HG02678 (cell line): ENCODE data around the gene COQ9.
"Not testable (repeated sequence)": the region's sequence is repeated elsewhere in the genome, so short reads cannot be mapped to it uniquely, and the experiment has no call there.

Experiments used
- ATAC-seq: cut with Tn5 transposase; IDR thresholded peaks from one replicate; pipeline ENCODE4 v1.9.1; 2021; ENCODE audit warnings: mild to moderate bottlenecking, moderate library complexity; ENCODE audit not compliant: unreplicated experiment

Gene COQ9, protein sequence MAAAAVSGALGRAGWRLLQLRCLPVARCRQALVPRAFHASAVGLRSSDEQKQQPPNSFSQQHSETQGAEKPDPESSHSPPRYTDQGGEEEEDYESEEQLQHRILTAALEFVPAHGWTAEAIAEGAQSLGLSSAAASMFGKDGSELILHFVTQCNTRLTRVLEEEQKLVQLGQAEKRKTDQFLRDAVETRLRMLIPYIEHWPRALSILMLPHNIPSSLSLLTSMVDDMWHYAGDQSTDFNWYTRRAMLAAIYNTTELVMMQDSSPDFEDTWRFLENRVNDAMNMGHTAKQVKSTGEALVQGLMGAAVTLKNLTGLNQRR

GRCh38 chr16:57447186-57447962, at the start of gene COQ9, which contains the start of gene CIAPIN1:
TSS of gene COQ9 (plus strand) at chr16:57447479. CDS start at chr16:57447506, 27 bp downstream.
TSS of gene CIAPIN1 (minus strand) at chr16:57447385. CDS start at chr16:57440928, 6,457 bp downstream.
- ATAC-seq = peak; percentile 99

DNA sequence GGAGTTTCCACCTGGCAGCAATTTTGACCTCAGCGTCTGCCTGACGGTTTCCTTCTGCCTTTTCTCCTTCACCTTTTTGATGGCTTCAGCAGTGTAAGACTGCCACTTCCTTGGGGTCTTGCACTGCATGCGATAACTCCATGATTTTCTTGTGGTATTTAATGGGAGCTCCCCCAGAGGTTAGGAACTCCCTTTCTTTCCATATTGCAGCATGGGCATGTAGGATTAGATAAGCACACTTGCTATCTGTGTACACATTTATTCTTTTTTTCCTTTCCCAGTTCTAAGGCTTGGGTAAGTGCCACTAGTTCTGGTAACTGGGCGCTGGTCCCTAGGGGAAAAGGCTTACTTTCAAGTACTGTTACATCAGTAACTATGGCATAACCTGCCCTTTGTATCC, 49.8 kb upstream of the COQ9 start:
- not testable (repeated sequence) for ATAC-seq

DNA sequence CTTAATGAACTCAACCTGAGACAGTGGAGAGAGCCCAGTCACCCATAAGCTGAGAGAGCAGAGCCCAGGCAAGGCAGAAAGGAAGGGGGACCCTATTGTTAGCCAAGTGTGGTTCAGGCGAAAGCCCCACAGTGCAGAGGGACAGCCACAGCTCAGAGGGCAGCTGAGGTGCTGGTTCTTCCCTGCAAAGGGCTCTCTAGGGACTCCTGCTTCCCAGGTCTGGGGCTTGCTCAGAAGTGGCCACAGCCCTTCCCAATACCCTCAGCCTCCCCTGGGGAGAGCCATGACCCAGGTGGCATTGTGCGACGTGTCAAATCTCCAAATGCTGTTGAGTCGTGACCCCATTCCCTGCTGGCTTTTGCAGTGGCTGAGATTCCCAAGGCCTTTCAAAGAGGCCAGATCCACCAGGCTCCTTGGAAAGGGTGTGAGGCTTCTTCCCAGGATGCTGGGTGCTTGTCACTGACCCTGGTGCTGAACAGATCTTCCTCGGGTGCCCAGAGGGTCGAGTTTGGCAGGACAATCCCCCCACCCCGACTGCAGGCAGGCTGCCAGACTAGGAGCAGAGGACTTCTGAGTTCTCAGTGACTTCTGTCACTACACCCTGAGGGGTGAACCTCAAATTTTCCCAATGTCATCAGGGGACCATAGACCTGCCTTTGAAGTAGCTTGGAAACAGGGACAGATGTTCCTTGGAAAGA, 45.2 kb upstream of the COQ9 start:
- ATAC-seq = no peak

DNA sequence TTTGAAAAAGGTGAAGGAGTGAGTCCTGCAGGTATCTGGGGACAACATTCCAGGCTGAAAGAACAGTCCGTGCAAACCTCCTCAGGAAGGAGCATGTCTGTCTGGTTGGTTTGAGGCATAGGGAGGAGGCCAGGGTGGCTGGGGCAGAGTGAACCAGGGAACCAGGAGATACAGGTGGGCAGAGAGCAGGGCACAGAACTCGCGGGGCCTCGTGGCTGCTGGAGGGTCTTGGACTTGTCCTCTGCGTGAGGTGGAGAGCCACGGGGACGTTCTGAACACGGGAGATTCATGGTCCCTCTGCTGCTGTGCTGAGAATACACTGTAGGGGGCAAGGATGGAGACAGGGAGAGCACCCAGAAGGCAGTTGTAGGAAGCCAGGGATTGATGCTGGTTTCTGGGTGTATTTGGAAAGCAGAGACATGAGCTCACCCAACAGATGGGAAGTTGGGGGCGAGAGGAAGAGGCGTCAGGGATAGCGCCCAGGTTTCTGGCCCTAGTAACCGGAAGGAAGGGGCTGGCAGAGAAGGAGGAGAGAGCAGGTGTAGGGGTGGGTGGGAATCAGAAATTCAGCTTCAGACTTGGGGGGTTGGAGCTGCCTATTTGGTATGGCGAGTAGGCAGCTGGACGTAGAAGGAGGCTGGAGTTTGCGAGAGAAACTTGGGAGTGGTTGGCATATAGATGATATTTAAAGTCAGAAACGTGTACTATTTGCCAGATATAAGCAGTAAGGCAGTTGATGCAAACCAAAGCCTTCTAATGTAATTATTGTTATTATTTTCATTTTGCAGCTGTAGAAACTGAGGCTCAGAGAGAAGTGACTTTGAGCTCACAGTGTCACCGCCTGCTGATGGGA, 43.1 kb upstream of the COQ9 start, which contains the start of gene CCL17:
Gene CCL17 (plus strand): TSS at position 803 of the 853 bp plus-strand sequence. CDS start 9,166 bp downstream, outside the sequence.
- ATAC-seq = no peak

DNA sequence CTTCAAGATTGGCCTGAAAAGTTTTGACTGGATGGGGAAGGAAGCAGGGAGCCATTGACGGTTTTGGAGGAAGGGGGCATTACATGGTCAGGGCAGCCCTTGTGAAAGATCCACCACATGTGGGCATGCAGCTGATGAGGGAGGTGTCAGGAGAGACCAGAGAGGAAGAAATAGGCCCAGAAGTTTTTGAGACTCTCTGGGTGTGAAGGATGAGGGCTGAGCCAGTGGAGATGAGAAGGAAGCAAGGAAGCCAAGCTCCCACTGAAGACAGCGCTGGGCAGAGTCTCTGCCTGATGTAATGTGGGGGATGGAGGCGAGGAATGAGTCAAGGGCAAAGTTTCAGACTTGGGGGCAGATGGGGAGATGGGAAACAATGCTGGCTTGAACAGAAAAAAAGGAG, 42.2 kb upstream of the COQ9 start:
- no peak for ATAC-seq

GRCh38 chr16:57406881-57407280, 40.4 kb upstream of the COQ9 start:
- ATAC-seq = no peak

DNA sequence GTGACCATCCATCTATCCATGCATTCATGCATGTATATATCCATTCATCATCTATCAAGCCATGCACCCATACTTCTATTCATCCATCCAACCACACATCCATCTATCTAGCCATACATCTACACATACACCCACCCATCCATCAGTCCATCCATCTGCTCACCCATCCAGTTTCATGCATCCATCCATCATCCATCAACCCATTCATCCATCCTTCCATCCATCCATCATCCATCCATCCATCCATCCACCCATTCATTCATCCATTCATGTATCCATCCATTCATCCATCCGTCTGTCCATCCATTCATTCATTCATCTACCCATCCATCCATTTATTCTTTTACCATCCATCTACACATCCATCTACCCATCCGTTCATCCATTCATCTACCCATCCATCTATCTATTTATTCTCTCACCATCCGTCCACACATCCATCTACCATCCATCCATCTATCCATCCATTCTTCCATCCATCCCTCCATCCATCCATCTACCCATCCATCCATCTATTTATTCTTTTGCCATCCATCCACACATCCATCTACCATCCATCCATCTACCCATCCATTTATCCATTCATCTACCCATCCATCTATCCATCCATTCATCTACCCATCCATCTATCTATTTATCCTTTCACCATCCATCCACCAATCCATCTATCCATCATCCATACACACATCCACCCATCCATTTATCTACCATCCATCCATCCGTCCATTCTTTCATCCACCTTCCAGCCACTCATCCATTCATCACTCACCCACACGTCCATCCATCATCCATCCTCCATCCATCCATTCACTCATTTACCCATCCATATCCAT, 39.5 kb upstream of the COQ9 start:
- no peak for ATAC-seq

GRCh38 chr16:57409065-57409464, 38.2 kb upstream of the COQ9 start:
- ATAC-seq = no peak

DNA sequence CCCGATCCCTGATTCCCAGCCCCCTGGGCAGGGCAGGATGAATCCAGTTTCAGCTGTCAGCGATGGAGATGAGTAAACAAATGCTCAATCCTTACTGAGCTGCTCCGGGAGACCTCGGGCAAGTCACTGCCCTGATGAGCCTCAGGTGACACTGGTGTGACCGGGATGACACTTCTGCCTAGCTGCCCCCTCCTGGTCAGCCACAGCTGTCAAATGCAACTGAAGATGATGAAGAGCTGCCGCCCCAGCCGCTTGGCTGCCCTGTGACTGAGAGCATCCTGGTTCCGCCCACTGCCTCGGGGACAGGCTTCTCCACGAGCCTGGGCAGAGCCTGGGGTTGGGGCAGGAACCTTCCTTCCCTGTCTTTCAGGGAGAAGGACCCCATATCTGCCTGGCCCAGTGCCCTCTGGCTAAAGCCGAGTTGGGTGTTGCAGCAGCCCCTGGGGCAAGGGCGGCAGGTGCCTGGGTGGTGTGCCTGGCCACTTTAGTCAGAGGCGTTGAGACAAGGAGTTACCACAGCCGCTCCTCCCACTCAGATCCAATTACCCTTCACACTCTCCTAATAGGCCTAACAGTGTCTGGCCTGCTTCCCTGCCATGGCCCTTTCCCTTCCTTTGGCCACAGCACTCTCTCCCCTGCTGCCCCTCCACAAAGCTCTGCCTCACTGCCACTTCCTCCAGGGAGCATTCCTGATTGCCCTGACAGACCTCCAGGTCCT, 37.2 kb upstream of the COQ9 start:
- ATAC-seq = no peak

DNA sequence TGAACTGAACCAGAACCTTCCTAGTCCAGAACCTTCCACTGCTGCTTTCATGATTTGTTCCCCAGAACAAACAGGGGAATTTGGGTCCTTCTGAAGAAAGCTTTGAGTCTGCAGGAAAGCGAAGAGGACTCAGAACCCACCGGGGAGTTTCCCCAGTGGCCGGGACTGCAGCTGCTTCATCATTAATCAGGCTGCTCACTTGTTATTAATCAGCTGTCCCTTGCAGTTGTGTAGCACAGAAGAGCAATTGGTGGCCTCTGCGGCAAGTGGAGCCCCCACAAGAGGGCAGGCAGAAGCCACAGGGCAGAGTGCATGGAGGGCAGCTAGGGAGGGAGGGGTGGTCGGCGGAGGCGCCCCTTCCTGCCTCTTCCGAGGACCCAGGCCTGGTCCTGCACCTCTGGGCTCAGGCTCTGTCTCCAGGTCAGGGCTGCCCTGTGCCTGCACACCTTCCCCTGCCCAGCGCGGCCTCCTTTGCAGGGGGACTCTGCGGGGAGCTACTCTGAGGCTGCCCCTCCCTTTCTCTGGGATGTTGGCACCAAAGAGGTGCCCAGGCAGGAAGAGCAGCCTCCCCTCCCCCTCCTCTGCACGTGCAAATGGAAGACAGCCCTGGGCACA, 35.8 kb upstream of the COQ9 start:
- ATAC-seq = no peak

- no peak for ATAC-seq
Observed at GRCh38 chr16:57412584-57412983, 34.7 kb upstream of the COQ9 start.

- ATAC-seq = peak; percentile 62
Observed at GRCh38 chr16:57413301-57413730, 34.0 kb upstream of the COQ9 start.

GRCh38 chr16:57413733-57414132, 33.5 kb upstream of the COQ9 start:
- no peak for ATAC-seq

DNA sequence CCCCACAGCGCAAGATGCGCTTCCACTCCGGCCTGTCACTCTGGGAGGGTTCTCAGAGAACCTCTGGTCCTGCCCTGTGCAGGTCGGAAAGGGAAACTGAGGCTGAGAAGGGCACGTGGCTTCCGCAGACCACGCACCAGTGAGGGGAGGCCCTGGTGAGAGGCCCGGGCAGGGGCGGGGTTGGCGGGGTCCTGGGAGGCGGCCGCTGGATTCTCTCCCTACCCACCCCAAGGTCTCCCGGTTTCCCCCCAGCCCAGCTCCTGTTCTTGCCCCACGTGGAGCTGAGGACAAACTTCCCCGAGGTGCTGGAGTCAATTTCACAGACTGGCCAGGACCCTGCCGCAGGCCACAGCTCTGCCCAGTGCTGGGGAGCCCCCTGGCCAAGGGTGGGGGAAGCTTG, 31.2 kb upstream of the COQ9 start:
- ATAC-seq = no peak

GRCh38 chr16:57419506-57419905, 27.8 kb upstream of the COQ9 start:
- ATAC-seq = no peak

- no peak for ATAC-seq
Observed at GRCh38 chr16:57422026-57422944, 25.0 kb upstream of the COQ9 start.

- ATAC-seq = no peak
Observed at GRCh38 chr16:57423152-57423551, 24.1 kb upstream of the COQ9 start.
